KMS-11 (cell line): ENCODE results near the gene UBE2D2.

Source experiments
- H2AFZ ChIP-seq: fragments of 200-600 bp; sonication (generic); 2 replicates; pipeline ENCODE4 v1.6.1; 2016; ENCODE audit warnings: antibody characterized with exemption, mixed run types, low read depth
- H3K27ac ChIP-seq: fragments of 200-600 bp; sonication (generic); 2 replicates; pipeline ENCODE4 v1.6.1; 2016; ENCODE audit warnings: mild to moderate bottlenecking, mixed run types
- H3K27me3 ChIP-seq: fragments of 200-600 bp; sonication (generic); 2 replicates; pipeline ENCODE4 v1.6.1; 2017; ENCODE audit warnings: mild to moderate bottlenecking, low read depth, mixed run types, moderate library complexity; ENCODE audit not compliant: insufficient read depth
- H3K36me3 ChIP-seq: fragments of 200-600 bp; sonication (generic); 2 replicates; pipeline ENCODE4 v1.6.1; 2017; ENCODE audit warnings: mild to moderate bottlenecking, mixed run types; ENCODE audit not compliant: insufficient read depth
- H3K4me1 ChIP-seq: fragments of 200-600 bp; sonication (generic); 2 replicates; pipeline ENCODE4 v1.6.1; 2016; ENCODE audit warnings: mild to moderate bottlenecking, low read depth, mixed run types; ENCODE audit not compliant: poor library complexity, severe bottlenecking
- H3K4me2 ChIP-seq: fragments of 200-600 bp; sonication (generic); 2 replicates; pipeline ENCODE4 v1.7.0; 2016; ENCODE audit warnings: mild to moderate bottlenecking, mixed run types
- H3K4me3 ChIP-seq: fragments of 200-600 bp; sonication (generic); IDR thresholded peaks from 2 replicates; pipeline ENCODE4 v1.6.1; 2017; ENCODE audit warnings: low read depth, low read length, mixed read lengths; ENCODE audit not compliant: insufficient read depth
- H3K79me2 ChIP-seq: fragments of 200-600 bp; sonication (generic); 2 replicates; pipeline ENCODE4 v1.6.1; 2016; ENCODE audit warnings: low read depth, mixed run types; ENCODE audit not compliant: insufficient read depth
- H3K9ac ChIP-seq: fragments of 200-600 bp; sonication (generic); 2 replicates; pipeline ENCODE4 v1.6.1; 2016; ENCODE audit warnings: mild to moderate bottlenecking, mixed run types
- H4K20me1 ChIP-seq: fragments of 200-600 bp; sonication (generic); 2 replicates; pipeline ENCODE4 v1.6.1; 2016; ENCODE audit warnings: mild to moderate bottlenecking, mixed run types; ENCODE audit not compliant: insufficient read depth
- TF ChIP-seq, protein P1 (sequence below): fragments of 200-600 bp; sonication (generic); conservative IDR thresholded peaks from 2 replicates; pipeline ENCODE4 v1.6.1; 2017; ENCODE audit warnings: low read depth, mild to moderate bottlenecking, antibody characterized with exemption, low read length, moderate library complexity, mixed read lengths

The UBE2D2 gene

DNA sequence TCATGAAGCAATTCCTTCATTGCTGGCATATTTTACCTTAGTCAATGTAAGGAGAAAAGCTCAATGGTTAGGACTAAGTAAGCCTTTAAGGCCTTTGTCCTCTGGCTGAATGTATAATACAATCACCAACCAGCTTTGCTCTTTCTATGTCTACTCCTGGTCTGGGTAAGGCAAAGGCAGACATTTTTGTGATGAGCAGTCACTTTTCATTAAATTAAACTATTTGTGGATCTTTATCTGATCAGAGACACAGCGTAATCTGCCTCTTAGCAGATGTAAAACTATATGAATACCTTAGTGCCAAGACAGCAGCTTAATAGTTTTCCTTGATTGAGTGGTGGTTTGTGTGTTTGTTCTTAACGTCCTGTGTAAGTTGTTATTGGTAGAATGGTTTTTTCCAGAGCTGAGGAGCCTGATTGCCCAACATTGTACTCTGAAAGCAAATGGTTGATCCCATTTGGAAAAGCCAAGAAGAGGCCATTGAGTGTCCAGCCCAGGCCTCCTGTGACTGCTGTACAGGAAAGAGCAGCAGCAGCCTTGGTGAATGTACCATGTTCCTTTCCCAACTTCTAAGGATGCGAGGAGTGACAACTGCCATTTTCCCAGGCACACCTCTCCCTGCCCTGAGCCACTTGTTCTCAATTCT is 70.5 kb downstream of the UBE2D2 start:
- Histone ChIP-seq H3K27me3 (no peaks in the 10 kb centered on the region), H3K4me3 (no peak overlapping the region), H3K4me1 (peaks cover 47% of the 10 kb centered on the region), H3K79me2 (no peaks in the 10 kb centered on the region), H3K9ac (no peak overlapping the region), H3K36me3 (no peaks in the 10 kb centered on the region; the same call in 1 of the 2 replicates), H4K20me1 (no peaks in the 10 kb centered on the region), H3K27ac (peak overlapping the region; percentile 29; the same call in 1 of the 2 replicates), H2AFZ (no peak overlapping the region), H3K4me2 (no peak overlapping the region)
- TF ChIP-seq, protein P1, sequence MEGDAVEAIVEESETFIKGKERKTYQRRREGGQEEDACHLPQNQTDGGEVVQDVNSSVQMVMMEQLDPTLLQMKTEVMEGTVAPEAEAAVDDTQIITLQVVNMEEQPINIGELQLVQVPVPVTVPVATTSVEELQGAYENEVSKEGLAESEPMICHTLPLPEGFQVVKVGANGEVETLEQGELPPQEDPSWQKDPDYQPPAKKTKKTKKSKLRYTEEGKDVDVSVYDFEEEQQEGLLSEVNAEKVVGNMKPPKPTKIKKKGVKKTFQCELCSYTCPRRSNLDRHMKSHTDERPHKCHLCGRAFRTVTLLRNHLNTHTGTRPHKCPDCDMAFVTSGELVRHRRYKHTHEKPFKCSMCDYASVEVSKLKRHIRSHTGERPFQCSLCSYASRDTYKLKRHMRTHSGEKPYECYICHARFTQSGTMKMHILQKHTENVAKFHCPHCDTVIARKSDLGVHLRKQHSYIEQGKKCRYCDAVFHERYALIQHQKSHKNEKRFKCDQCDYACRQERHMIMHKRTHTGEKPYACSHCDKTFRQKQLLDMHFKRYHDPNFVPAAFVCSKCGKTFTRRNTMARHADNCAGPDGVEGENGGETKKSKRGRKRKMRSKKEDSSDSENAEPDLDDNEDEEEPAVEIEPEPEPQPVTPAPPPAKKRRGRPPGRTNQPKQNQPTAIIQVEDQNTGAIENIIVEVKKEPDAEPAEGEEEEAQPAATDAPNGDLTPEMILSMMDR: no peak

GRCh38 chr5:139633295-139634027 is 72.3 kb downstream of the UBE2D2 start:
- Histone ChIP-seq H3K4me1 (peaks cover 59% of the 10 kb centered on the region), H3K27ac (peak overlapping the region; percentile 98; the same call in 1 of the 2 replicates), H3K79me2 (no peaks in the 10 kb centered on the region), H3K4me2 (peak overlapping the region; percentile 86; the same call in 1 of the 2 replicates), H3K4me3 (no peak overlapping the region), H4K20me1 (no peaks in the 10 kb centered on the region), H2AFZ (no peak overlapping the region), H3K36me3 (no peaks in the 10 kb centered on the region; the same call in 1 of the 2 replicates), H3K27me3 (no peaks in the 10 kb centered on the region), H3K9ac (no peak overlapping the region; the same call in 1 of the 2 replicates)
- TF ChIP-seq, protein P1: peak; percentile 96

DNA sequence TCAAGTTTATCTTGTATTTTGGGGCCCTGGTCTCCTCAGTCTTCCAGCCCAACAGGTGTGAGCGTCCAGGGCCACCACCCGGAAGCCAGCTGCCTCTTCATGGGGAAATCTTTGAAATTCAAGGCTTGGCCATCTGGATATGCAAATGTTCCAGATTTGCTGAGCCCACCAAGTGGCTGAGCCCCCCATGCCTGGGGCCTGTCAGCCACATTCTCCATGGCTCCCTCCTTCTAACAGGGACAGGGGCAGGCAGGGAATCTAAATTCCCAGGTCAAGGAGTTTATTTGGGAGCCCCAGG is 72.8 kb downstream of the UBE2D2 start:
- TF ChIP-seq, protein P1: no peak
- Histone ChIP-seq H3K27me3 (no peaks in the 10 kb centered on the region), H3K4me1 (peaks cover 64% of the 10 kb centered on the region), H3K36me3 (no peaks in the 10 kb centered on the region; the same call in 1 of the 2 replicates), H3K9ac (no peak overlapping the region; the same call in 1 of the 2 replicates), H4K20me1 (no peaks in the 10 kb centered on the region), H3K4me3 (no peak overlapping the region), H3K4me2 (peak overlapping the region; percentile 86; the same call in 1 of the 2 replicates), H2AFZ (no peak overlapping the region), H3K79me2 (no peaks in the 10 kb centered on the region), H3K27ac (peak overlapping the region; percentile 98; the same call in 1 of the 2 replicates)

DNA sequence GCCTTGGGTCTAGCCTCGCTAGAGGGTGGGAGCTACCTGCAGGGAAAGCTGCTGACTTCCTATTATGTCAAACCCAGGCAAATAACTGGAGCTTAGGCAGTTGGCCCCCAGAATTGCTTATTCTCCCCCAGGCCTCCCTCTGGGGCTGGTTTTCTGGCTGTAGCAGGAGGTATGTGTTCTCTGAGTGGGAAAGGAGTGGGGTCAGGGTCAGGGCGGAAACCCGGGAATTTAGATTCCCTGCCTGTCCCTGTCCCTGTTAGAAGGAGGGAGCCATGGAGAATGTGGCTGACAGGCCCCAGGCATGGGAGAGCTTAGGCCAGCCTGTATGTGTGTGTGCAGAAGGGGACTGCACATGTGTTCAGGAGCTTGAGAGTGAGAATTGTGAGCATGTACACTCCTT is 73.4 kb downstream of the UBE2D2 start:
- Histone ChIP-seq H4K20me1 (no peaks in the 10 kb centered on the region), H3K27me3 (no peaks in the 10 kb centered on the region), H3K27ac (peak overlapping the region; percentile 98; the same call in 1 of the 2 replicates), H3K4me1 (peaks cover 70% of the 10 kb centered on the region), H3K4me3 (no peak overlapping the region), H3K4me2 (peak overlapping the region; percentile 86; the same call in 1 of the 2 replicates), H2AFZ (no peak overlapping the region), H3K9ac (no peak overlapping the region; the same call in 1 of the 2 replicates), H3K79me2 (no peaks in the 10 kb centered on the region), H3K36me3 (no peaks in the 10 kb centered on the region; the same call in 1 of the 2 replicates)
- TF ChIP-seq, protein P1: no peak
